SK-N-SH (cell line): ENCODE measurements around the gene CTCF.

Experiments
- EP300 ChIP-seq, 2 experiments: IDR thresholded peaks; 2 replicates each; pipeline versions ENCODE4 v1.4.0 to v1.6.1; 2012; ENCODE audit warnings: borderline replicate concordance in 1 of 2, low read depth in 1 of 2, low read length in 1 of 2
- EZH2phosphoT487 ChIP-seq: fragments of 200-600 bp; sonication (generic); IDR thresholded peaks from 2 replicates; pipeline ENCODE4 v1.6.1; 2017; ENCODE audit warnings: low read depth, mixed run types, mild to moderate bottlenecking, antibody characterized with exemption, moderate library complexity, borderline replicate concordance
- GATA2 ChIP-seq: sonication (generic); formaldehyde crosslinking; IDR thresholded peaks from 2 replicates; pipeline ENCODE4 v1.5.0; 2020; ENCODE audit warnings: mild to moderate bottlenecking, missing genetic modification reagents
- JUND ChIP-seq: IDR thresholded peaks from 2 replicates; pipeline ENCODE4 v1.4.0; 2012
- RAD21 ChIP-seq: IDR thresholded peaks from 2 replicates; pipeline ENCODE4 v1.6.1; 2012; ENCODE audit warnings: mild to moderate bottlenecking, low read length
- RCOR1 ChIP-seq: fragments of 150-350 bp; IDR thresholded peaks from 2 replicates; pipeline ENCODE4 v1.6.1; 2017; ENCODE audit warnings: antibody characterized with exemption, low read length
- SMC3 ChIP-seq: IDR thresholded peaks from 2 replicates; pipeline ENCODE4 v1.6.1; 2012; ENCODE audit warnings: low read depth, low read length, improper control_type of control experiment
- TAF1 ChIP-seq: IDR thresholded peaks from 2 replicates; pipeline ENCODE4 v1.6.1; 2012; ENCODE audit warnings: low read depth, mild to moderate bottlenecking, low read length, moderate library complexity, borderline replicate concordance
- TF ChIP-seq, protein P1 (sequence below): IDR thresholded peaks from 2 replicates; pipeline ENCODE4 v1.4.0; 2012; ENCODE audit warnings: low read depth, borderline replicate concordance

GRCh38 chr16:67666559-67667452 is 104.5 kb downstream of the CTCF start, which contains the start of the genes C16orf86 and ENKD1:
- TF ChIP-seq EP300 (IDR thresholded peaks at IDR 0.05; ENCODE audit: borderline replicate concordance in 1 of 2, low read depth in 1 of 2, low read length in 1 of 2) (no peak), RAD21 (no peak), EZH2phosphoT487 (no peak), RCOR1 (no peak), TAF1 (no peak), JUND (no peak), GATA2 (CRISPR knock-in tag) (no peak), SMC3 (no peak)
- TF ChIP-seq, protein P1, sequence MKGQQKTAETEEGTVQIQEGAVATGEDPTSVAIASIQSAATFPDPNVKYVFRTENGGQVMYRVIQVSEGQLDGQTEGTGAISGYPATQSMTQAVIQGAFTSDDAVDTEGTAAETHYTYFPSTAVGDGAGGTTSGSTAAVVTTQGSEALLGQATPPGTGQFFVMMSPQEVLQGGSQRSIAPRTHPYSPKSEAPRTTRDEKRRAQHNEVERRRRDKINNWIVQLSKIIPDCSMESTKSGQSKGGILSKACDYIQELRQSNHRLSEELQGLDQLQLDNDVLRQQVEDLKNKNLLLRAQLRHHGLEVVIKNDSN, result no peak
